SU-DHL-6 (cell line): Measurements from ENCODE around the gene AGO1.

Source experiments
- CTCF ChIP-seq: fragments of 200-600 bp; sonication (generic); IDR thresholded peaks from one replicate; pipeline ENCODE4 v1.5.1; 2017; ENCODE audit warnings: antibody characterized with exemption, mild to moderate bottlenecking, low read length, moderate library complexity; ENCODE audit not compliant: insufficient read depth, poor library complexity, severe bottlenecking
- EZH2phosphoT487 ChIP-seq: fragments of 200-600 bp; sonication (generic), shearing (Covaris generic); conservative IDR thresholded peaks from 2 replicates; pipeline ENCODE4 v1.6.1; 2018; ENCODE audit warnings: mild to moderate bottlenecking, antibody characterized with exemption, low read length, moderate library complexity, mixed read lengths

DNA sequence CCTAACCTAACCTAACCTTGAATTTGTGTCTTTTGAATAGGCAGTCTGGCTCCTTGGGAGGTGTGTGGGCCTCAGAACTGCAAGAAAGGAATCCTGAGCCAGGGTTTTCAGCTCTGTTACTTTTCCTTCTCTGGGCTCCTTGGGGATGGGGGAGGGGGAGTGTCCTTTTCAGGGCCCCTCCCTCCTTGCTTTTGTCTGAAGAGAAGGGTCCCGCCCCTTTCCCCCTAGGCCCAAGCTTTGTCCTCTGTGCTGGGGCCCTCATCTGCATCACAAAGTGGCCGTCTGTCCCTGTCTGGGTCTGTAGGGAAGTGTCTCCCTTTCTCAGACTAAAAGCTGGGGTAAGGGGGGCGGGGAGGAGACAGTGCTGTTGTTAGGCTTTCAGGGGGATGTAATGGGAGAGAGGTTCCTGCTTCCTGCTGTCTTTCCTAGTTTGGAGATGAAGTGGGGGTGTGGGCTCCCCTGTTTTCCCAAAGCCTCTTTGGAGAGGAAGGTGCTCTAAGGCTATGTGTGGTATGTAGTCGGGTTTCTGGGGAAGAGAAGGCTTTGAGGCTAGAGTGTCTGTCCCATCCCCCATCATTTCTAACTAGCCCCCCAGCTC is 3.1 kb downstream of the AGO1 start:
- TF ChIP-seq CTCF (no peak), EZH2phosphoT487 (no peak)
